H9 (cell line): ENCODE measurements around the gene QRICH2. TPM values are rescaled to one million over a fixed set of nuclear protein-coding genes. Genes with fewer than 3 reads are reported as not detected.
A peak's percentile ranks its signal among the peaks of the same experiment; 100 is the strongest.

Experiments
- DNase-seq: peaks from one replicate; pipeline ENCODE4 v3.0.0-alpha.2; 2017
- H2AFZ ChIP-seq: one replicate; pipeline ENCODE4 v1.6.1; 2013; ENCODE audit warnings: mild to moderate bottlenecking, low read length, control low read depth, moderate library complexity
- H2AK5ac ChIP-seq: 2 replicates; pipeline ENCODE4 v1.6.1; 2013; ENCODE audit warnings: low read length, control low read depth, mixed read lengths; ENCODE audit not compliant: insufficient read length
- H2BK120ac ChIP-seq: one replicate; pipeline ENCODE4 v1.6.1; 2013; ENCODE audit warnings: low read depth, mild to moderate bottlenecking, low read length, control low read depth, inconsistent platforms; ENCODE audit not compliant: poor library complexity, severe bottlenecking
- H2BK12ac ChIP-seq: 2 replicates; pipeline ENCODE4 v1.6.1; 2013; ENCODE audit warnings: low read length, control low read depth, mixed read lengths, low read depth; ENCODE audit not compliant: insufficient read length
- H2BK15ac ChIP-seq: 2 replicates; pipeline ENCODE4 v1.6.1; 2013; ENCODE audit warnings: low read depth, low read length, control low read depth
- H2BK20ac ChIP-seq: one replicate; pipeline ENCODE4 v1.6.1; 2013; ENCODE audit warnings: low read depth, mild to moderate bottlenecking, low read length, control low read depth, inconsistent platforms; ENCODE audit not compliant: poor library complexity, severe bottlenecking
- H2BK5ac ChIP-seq: 2 replicates; pipeline ENCODE4 v1.6.1; 2013; ENCODE audit warnings: low read length, control low read depth, mixed read lengths; ENCODE audit not compliant: insufficient read length
- H3K14ac ChIP-seq: 2 replicates; pipeline ENCODE4 v1.6.1; 2013; ENCODE audit warnings: low read length, control low read depth; ENCODE audit not compliant: insufficient read depth
- H3K18ac ChIP-seq: 2 replicates; pipeline ENCODE4 v1.6.1; 2013; ENCODE audit warnings: low read depth, mild to moderate bottlenecking, mixed read lengths, low read length, control low read depth; ENCODE audit not compliant: insufficient read length
- H3K23ac ChIP-seq: 2 replicates; pipeline ENCODE4 v1.6.1; 2013; ENCODE audit warnings: low read length, control low read depth, mixed read lengths, low read depth; ENCODE audit not compliant: insufficient read length
- H3K23me2 ChIP-seq: 2 replicates; pipeline ENCODE4 v1.6.1; 2013; ENCODE audit warnings: low read depth, mild to moderate bottlenecking, mixed read lengths, low read length, control low read depth; ENCODE audit not compliant: insufficient read length, poor library complexity, severe bottlenecking
- H3K27ac ChIP-seq: 2 replicates; pipeline ENCODE4 v1.5.1; 2013; ENCODE audit warnings: low read length, control low read depth, mixed read lengths, low read depth; ENCODE audit not compliant: insufficient read length
- H3K27me3 ChIP-seq: 2 replicates; pipeline ENCODE4 v1.6.1; 2013; ENCODE audit warnings: low read length, control low read depth, inconsistent platforms; ENCODE audit not compliant: insufficient read depth
- H3K4ac ChIP-seq: 2 replicates; pipeline ENCODE4 v1.6.1; 2013; ENCODE audit warnings: low read depth, mild to moderate bottlenecking, control low read depth, inconsistent platforms, low read length, moderate library complexity
- H3K4me1 ChIP-seq: 2 replicates; pipeline ENCODE4 v1.6.1; 2013; ENCODE audit warnings: low read length, control low read depth, inconsistent platforms; ENCODE audit not compliant: insufficient read depth
- H3K4me2 ChIP-seq: 2 replicates; pipeline ENCODE4 v1.6.1; 2013; ENCODE audit warnings: low read length, control low read depth, mixed read lengths; ENCODE audit not compliant: insufficient read length, insufficient read depth
- H3K56ac ChIP-seq: 2 replicates; pipeline ENCODE4 v1.6.1; 2013; ENCODE audit warnings: low read depth, mild to moderate bottlenecking, mixed read lengths, low read length, control low read depth; ENCODE audit not compliant: insufficient read length
- H3K79me1 ChIP-seq: 2 replicates; pipeline ENCODE4 v1.6.1; 2013; ENCODE audit warnings: low read depth, mild to moderate bottlenecking, moderate library complexity, low read length, control low read depth, inconsistent platforms; ENCODE audit not compliant: insufficient read depth, poor library complexity, severe bottlenecking
- H3K79me2 ChIP-seq: 2 replicates; pipeline ENCODE4 v1.6.1; 2013; ENCODE audit warnings: low read length, control low read depth, inconsistent platforms; ENCODE audit not compliant: insufficient read depth
- H3K9ac ChIP-seq: 2 replicates; pipeline ENCODE4 v1.6.1; 2013; ENCODE audit warnings: low read length, control low read depth, mixed read lengths; ENCODE audit not compliant: insufficient read length; ENCODE audit errors: extremely low read depth
- H3K9me3 ChIP-seq: one replicate; pipeline ENCODE4 v1.6.1; 2013; ENCODE audit warnings: low read depth, low read length, inconsistent platforms; ENCODE audit not compliant: control insufficient read depth
- H3T11ph ChIP-seq: one replicate; pipeline ENCODE4 v1.6.1; 2013; ENCODE audit warnings: mild to moderate bottlenecking, low read length, control low read depth, inconsistent platforms
- H4K20me1 ChIP-seq: one replicate; pipeline ENCODE4 v1.6.1; 2013; ENCODE audit not compliant: control insufficient read depth, insufficient read length, insufficient read depth
- H4K5ac ChIP-seq: 2 replicates; pipeline ENCODE4 v1.6.1; 2013; ENCODE audit warnings: low read depth, mild to moderate bottlenecking, mixed read lengths, low read length, control low read depth; ENCODE audit not compliant: insufficient read length
- H4K8ac ChIP-seq: replicated peaks from 2 replicates; pipeline ENCODE4 v1.6.1; 2013; ENCODE audit warnings: low read length, control low read depth, mixed read lengths, low read depth; ENCODE audit not compliant: insufficient read length
- H4K91ac ChIP-seq: 2 replicates; pipeline ENCODE4 v1.6.1; 2013; ENCODE audit warnings: low read depth, mild to moderate bottlenecking, moderate library complexity, mixed read lengths, low read length, control low read depth; ENCODE audit not compliant: insufficient read length
- H3K27ac Mint-ChIP-seq, 3 experiments: 2 replicates in 2 of 3; 3 replicates in 1 of 3; pipeline ENCODE4 v1.8.0; 2020 to 2021; ENCODE audit warnings: mixed read lengths in 3 of 3, mild to moderate bottlenecking in 1 of 3, moderate library complexity in 1 of 3
- H3K27me3 Mint-ChIP-seq: 2 replicates; pipeline ENCODE4 v1.8.0; 2021; ENCODE audit warnings: low read depth, mild to moderate bottlenecking, moderate library complexity, mixed read lengths
- H3K36me3 Mint-ChIP-seq, 3 experiments: 2 replicates in 2 of 3; 3 replicates in 1 of 3; pipeline ENCODE4 v1.8.0; 2020 to 2021; ENCODE audit warnings: low read depth in 3 of 3, mixed read lengths in 3 of 3; ENCODE audit not compliant: insufficient read depth in 1 of 3
- H3K4me1 Mint-ChIP-seq, 2 experiments: 2 replicates each; pipeline ENCODE4 v1.8.0; 2020; ENCODE audit warnings: mixed read lengths in 2 of 2
- H3K4me3 Mint-ChIP-seq, 2 experiments: 2 replicates in 1 of 2; 3 replicates in 1 of 2; pipeline ENCODE4 v1.8.0; 2020 to 2021; ENCODE audit warnings: mild to moderate bottlenecking in 2 of 2, mixed read lengths in 2 of 2, moderate library complexity in 1 of 2
- H3K9me3 Mint-ChIP-seq, 2 experiments: 2 replicates in 1 of 2; 3 replicates in 1 of 2; pipeline ENCODE4 v1.8.0; 2020; ENCODE audit warnings: mild to moderate bottlenecking in 2 of 2, mixed read lengths in 2 of 2, moderate library complexity in 1 of 2
- CTCF ChIP-seq: fragments of 200-600 bp; sonication (generic); conservative IDR thresholded peaks from 3 replicates; pipeline ENCODE4 v1.8.0; 2021; ENCODE audit warnings: antibody characterized with exemption, mild to moderate bottlenecking
- WGBS: extraction: QIAGEN DNeasy Blood & Tissue Kit; methylation state at CpG from one replicate; pipeline ENCODE4 v1.1.7; 2013; ENCODE audit warnings: missing lambda C conversion rate, low lambda C conversion rate, mixed read lengths; ENCODE audit not compliant: insufficient read length; ENCODE audit errors: extremely low coverage; 5-methylcytosine and 5-hydroxymethylcytosine counted together
- total RNA-seq: library from RNA; stranded (reverse); gene quantifications from 2 replicates; pipeline ENCODE4 v1.2.1, GENCODE V29; 2021

QRICH2 gene
- total RNA-seq, 1 experiment from 2014 or later = 3.2 TPM

GRCh38 chr17:76240461-76241203 is 67.4 kb downstream of the QRICH2 start, which contains the start of gene RNF157:
RNF157 (minus strand) TSS chr17:76240493; CDS start chr17:76240240, 253 bp downstream.
- DNase-seq = peak; percentile 91
- H3K56ac ChIP-seq = no peak within 1 kb of the TSS
- H3K9ac ChIP-seq = peak within 1 kb of the TSS; percentile 55
- peaks cover 8% of the 10 kb centered on the region for H3K23me2 ChIP-seq
- H3K79me2 ChIP-seq = no peaks in the 10 kb centered on the region
- Mint-ChIP-seq H3K27me3 (peaks cover 75% of the 10 kb centered on the region), H3K36me3 (no peaks in the 10 kb centered on the region; a peak in 1 of 7 replicates), H3K4me1 (peaks cover 8 to 10% of the 10 kb centered on the region in 2 experiments), H3K27ac (peak within 1 kb of the TSS in 1 of 3 experiments; percentile 52; a peak in 2 of 7 replicates), H3K4me3 (peak within 1 kb of the TSS; percentile 63 to 87), H3K9me3 (no peaks in the 10 kb centered on the region; a peak in 1 of 5 replicates)
- no peak within 1 kb of the TSS for H3K27ac ChIP-seq
- peak within 1 kb of the TSS; percentile 61 for H3K4me2 ChIP-seq
- no peak within 1 kb of the TSS for H3K4ac ChIP-seq
- no peaks in the 10 kb centered on the region for H3K4me1 ChIP-seq
- no peak within 1 kb of the TSS for H3T11ph ChIP-seq
- H3K79me1 ChIP-seq = no peaks in the 10 kb centered on the region
- H2AK5ac ChIP-seq = no peak within 1 kb of the TSS
- H3K9me3 ChIP-seq = no peaks in the 10 kb centered on the region
- no peak within 1 kb of the TSS for H4K5ac ChIP-seq
- no peak within 1 kb of the TSS for H2BK120ac ChIP-seq
- TF ChIP-seq CTCF = no peak
- H4K20me1 ChIP-seq = no peaks in the 10 kb centered on the region
- no peak within 1 kb of the TSS for H2BK5ac ChIP-seq
- H2BK15ac ChIP-seq = no peak within 1 kb of the TSS
- peak within 1 kb of the TSS; percentile 89 for H3K14ac ChIP-seq
- no peak within 1 kb of the TSS for H3K18ac ChIP-seq
- H2BK20ac ChIP-seq = no peak within 1 kb of the TSS
- H3K23ac ChIP-seq = no peak within 1 kb of the TSS
- H2AFZ ChIP-seq = no peak within 1 kb of the TSS
- WGBS = no CpG with 5 or more reads among the region's 102 CpGs
- H2BK12ac ChIP-seq = no peak within 1 kb of the TSS
- H4K91ac ChIP-seq = no peak within 1 kb of the TSS
- peaks cover 10% of the 10 kb centered on the region for H3K27me3 ChIP-seq
- H4K8ac ChIP-seq = no peak within 1 kb of the TSS
